MCF 10A (cell line): ENCODE results near the gene OR4F6. TPM values are rescaled to one million over a fixed set of nuclear protein-coding genes. Genes with fewer than 3 reads are reported as not detected.
A peak's percentile ranks its signal among the peaks of the same experiment; 100 is the strongest.
"Not testable (repeated sequence)": the region's sequence is repeated elsewhere in the genome, so short reads cannot be mapped to it uniquely, and the experiment has no call there.

ENCODE experiments used
- BruUV-seq: library from RNA; stranded (reverse); fragments of 400-500 nt; replicated peaks from 2 replicates; lab custom pipeline; 2021; lab: Mats Ljungman, UMichigan
- CTCF ChIA-PET: fragments of 300-600 bp; sonication (Branson Sonifier 250); formaldehyde crosslinking; extraction: SDS; loops from one replicate; lab custom pipeline; 2021; ENCODE audit warnings: antibody characterized with exemption, inconsistent platforms; lab: Yijun Ruan, JAX
- POLR2A ChIA-PET: fragments of 300-600, 350-650 bp; sonication (Branson Sonifier 250); formaldehyde crosslinking; extraction: SDS; loops from one replicate; lab custom pipeline; 2020; ENCODE audit warnings: antibody characterized with exemption, inconsistent platforms; lab: Yijun Ruan, JAX
- DNase-seq: peaks from one replicate; pipeline ENCODE4 v3.0.0-alpha.2; 2018; ENCODE audit not compliant: unreplicated experiment
- H3K27ac Mint-ChIP-seq: one replicate; pipeline ENCODE4 v1.8.0; 2022; ENCODE audit warnings: mild to moderate bottlenecking, low read depth, mixed read lengths; ENCODE audit not compliant: unreplicated experiment
- H3K27me3 Mint-ChIP-seq: one replicate; pipeline ENCODE4 v1.8.0; 2022; ENCODE audit warnings: mixed read lengths; ENCODE audit not compliant: insufficient read depth, unreplicated experiment
- H3K36me3 Mint-ChIP-seq: one replicate; pipeline ENCODE4 v1.8.0; 2022; ENCODE audit warnings: mild to moderate bottlenecking, moderate library complexity, mixed read lengths; ENCODE audit not compliant: insufficient read depth, unreplicated experiment
- H3K4me1 Mint-ChIP-seq: one replicate; pipeline ENCODE4 v1.8.0; 2022; ENCODE audit warnings: mixed read lengths; ENCODE audit not compliant: insufficient read depth, unreplicated experiment
- H3K4me3 Mint-ChIP-seq: one replicate; pipeline ENCODE4 v1.8.0; 2022; ENCODE audit warnings: mild to moderate bottlenecking, moderate library complexity, mixed read lengths; ENCODE audit not compliant: unreplicated experiment
- H3K9me3 Mint-ChIP-seq: one replicate; pipeline ENCODE4 v1.8.0; 2022; ENCODE audit warnings: mixed read lengths; ENCODE audit not compliant: unreplicated experiment
- intact Hi-C: fragments of 100-400 bp; cut with micrococcal nuclease; formaldehyde crosslinking; loops from 2 replicates; pipeline ENCODE4 v1.14.1; 2022
- total RNA-seq: library from RNA; stranded (reverse); gene quantifications from 2 replicates; pipeline ENCODE4 v1.2.3, GENCODE V29; 2022
- TF ChIP-seq, protein P1 (sequence below): fragments of 200-600 bp; IDR thresholded peaks from one replicate; pipeline ENCODE4 v1.8.0; 2022; ENCODE audit warnings: antibody characterized with exemption, mild to moderate bottlenecking; ENCODE audit not compliant: unreplicated experiment

OR4F6 gene
- total RNA-seq, 1 experiment from 2014 or later, result not detected

DNA sequence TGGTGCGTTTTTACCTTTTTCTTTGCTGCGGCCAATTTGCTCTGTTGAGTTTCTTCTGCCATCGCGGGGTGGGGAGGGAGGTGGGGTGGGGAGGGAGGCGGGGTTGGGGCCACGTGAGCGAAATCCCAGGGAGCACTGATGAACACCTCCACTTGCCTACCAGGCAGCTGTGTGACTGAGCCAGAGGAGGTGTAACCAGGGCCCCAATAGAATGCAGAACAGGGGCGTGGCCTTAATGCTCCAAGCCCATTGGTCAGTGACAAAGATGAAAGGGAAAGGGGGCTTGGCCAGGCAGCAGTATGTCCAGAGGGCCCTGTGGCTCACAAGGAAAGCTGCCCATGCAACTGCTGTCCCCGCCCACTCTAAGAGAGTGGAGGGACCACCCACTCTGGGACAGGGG is 21.4 kb upstream of the OR4F6 start:
- no TSS peak for BruUV-seq
- peak; percentile 3 for DNase-seq
- H3K4me3 Mint-ChIP-seq, result no peak overlapping the region
- ChIA-PET CTCF (no interaction called here), POLR2A (no interaction called here)
- peaks cover 6% of the 10 kb centered on the region for H3K4me1 Mint-ChIP-seq
- peaks cover 84% of the 10 kb centered on the region for H3K27me3 Mint-ChIP-seq
- TF ChIP-seq, protein P1, sequence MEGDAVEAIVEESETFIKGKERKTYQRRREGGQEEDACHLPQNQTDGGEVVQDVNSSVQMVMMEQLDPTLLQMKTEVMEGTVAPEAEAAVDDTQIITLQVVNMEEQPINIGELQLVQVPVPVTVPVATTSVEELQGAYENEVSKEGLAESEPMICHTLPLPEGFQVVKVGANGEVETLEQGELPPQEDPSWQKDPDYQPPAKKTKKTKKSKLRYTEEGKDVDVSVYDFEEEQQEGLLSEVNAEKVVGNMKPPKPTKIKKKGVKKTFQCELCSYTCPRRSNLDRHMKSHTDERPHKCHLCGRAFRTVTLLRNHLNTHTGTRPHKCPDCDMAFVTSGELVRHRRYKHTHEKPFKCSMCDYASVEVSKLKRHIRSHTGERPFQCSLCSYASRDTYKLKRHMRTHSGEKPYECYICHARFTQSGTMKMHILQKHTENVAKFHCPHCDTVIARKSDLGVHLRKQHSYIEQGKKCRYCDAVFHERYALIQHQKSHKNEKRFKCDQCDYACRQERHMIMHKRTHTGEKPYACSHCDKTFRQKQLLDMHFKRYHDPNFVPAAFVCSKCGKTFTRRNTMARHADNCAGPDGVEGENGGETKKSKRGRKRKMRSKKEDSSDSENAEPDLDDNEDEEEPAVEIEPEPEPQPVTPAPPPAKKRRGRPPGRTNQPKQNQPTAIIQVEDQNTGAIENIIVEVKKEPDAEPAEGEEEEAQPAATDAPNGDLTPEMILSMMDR, result no peak
- H3K27ac Mint-ChIP-seq, result no peak overlapping the region
- H3K9me3 Mint-ChIP-seq, result no peaks in the 10 kb centered on the region
- no peaks in the 10 kb centered on the region for H3K36me3 Mint-ChIP-seq
- intact Hi-C loops, result no loop called here

DNA sequence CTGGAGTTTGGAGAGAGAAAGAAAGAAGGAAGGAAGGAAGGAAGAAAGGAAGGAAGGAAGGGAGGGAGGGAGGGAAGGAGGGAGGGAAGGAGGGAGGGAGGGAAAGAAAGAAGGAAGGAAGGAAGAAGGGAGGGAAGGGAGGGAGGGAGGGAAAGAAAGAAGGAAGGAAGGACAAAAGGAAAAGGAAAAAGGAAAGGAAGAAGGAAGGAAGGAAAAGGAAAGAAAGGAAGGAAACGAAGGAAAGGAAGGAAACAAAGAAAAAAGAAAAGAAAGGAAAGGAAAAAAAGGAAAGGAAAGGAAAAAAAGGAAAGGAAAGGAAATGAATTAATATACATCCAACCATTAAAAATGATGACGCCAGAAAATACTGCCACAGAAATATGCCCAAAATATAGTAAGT is 18.7 kb upstream of the OR4F6 start:
- Mint-ChIP-seq H3K4me3 (no peak overlapping the region), H3K27me3 (peaks cover 67% of the 10 kb centered on the region), H3K4me1 (peaks cover 6% of the 10 kb centered on the region), H3K27ac (no peak overlapping the region), H3K9me3 (no peaks in the 10 kb centered on the region), H3K36me3 (no peaks in the 10 kb centered on the region)
- intact Hi-C loops, result no loop called here
- DNase-seq, result no peak
- BruUV-seq, result no TSS peak
- ChIA-PET POLR2A (no interaction called here), CTCF (no interaction called here)
- TF ChIP-seq, protein P1, result no peak

DNA sequence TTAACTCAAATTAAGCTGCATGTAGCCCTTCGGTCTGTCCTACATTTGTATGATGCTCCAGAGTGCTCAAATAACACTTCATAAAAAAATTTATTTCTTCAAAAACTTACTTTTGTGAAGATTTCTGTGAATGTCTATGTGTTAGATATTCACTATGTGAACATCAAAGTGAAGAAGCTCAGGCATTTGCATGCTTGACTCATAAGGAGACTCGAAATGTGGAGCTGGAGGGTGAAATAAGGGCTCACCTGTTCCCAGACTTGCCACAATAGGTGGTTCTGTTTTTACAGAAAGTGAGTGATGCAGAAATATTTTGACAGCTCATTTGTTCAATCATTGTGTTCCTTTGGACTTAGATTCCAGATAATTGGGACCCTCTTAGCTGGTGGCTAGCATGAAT is 16.9 kb upstream of the OR4F6 start:
- POLR2A ChIA-PET, H3K36me3 Mint-ChIP-seq, H3K4me1 Mint-ChIP-seq, CTCF ChIA-PET, H3K9me3 Mint-ChIP-seq, H3K4me3 Mint-ChIP-seq, intact Hi-C loops, BruUV-seq, H3K27ac Mint-ChIP-seq, DNase-seq: not testable (repeated sequence)
- H3K27me3 Mint-ChIP-seq, result peaks cover 68% of the 10 kb centered on the region

DNA sequence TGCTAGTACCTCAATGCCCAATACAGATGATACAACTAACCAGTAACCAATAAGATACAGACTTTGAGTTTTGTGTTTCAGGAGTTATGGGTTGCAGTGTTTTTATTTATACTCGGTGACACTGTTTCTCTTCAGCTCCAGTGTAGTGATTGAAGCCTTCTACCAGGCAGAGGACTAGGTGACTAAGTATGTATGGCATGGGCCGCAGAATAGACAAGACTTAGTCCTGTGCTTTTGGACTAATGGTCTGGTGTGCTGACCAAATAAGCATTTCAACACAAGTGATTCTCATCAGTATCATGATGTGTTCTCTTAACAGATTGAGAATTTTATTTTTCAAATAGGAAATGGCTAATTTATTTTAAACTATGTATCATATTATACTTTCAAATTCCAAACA is 15.3 kb upstream of the OR4F6 start:
- BruUV-seq, POLR2A ChIA-PET, H3K27ac Mint-ChIP-seq, intact Hi-C loops, H3K4me3 Mint-ChIP-seq, H3K4me1 Mint-ChIP-seq, H3K36me3 Mint-ChIP-seq, H3K9me3 Mint-ChIP-seq, DNase-seq, CTCF ChIA-PET: not testable (repeated sequence)
- peaks cover 78% of the 10 kb centered on the region for H3K27me3 Mint-ChIP-seq

DNA sequence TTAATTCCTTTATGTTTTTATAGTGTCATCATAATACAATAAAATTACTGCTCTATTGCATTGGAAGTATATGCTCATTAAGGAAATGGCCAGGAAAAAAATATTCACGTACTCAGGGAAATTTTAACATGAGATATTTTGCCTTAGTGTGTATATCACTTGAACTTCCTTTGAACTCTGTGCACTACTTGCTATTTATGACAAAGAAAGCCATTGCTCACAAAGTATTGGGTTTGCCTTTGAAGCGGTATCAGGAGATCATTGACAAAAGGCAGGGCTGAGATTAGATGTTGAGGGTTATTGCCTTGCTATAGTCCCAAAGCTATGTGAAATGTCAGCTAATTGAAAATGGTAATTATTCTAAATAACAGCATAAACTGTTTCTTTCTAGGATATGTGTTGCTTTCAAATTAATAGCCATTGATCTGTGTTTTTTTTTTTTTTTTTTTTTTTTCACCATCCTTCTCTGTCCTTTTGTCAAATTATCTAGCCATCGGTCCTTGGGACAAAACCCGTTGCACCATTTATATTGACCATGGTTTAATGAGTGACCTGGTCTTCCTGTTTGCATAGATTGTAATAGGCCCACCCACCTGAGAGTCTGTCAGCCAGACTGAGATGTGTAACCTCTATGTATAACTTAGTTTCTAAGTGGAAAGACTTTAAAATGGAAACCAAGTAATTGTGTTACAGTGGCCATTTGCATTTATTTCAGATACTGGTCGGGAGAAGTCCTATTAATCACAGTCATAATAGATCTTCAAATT is 14.6 kb upstream of the OR4F6 start:
- H3K4me3 Mint-ChIP-seq, DNase-seq, BruUV-seq, H3K36me3 Mint-ChIP-seq, H3K27ac Mint-ChIP-seq, H3K9me3 Mint-ChIP-seq, H3K4me1 Mint-ChIP-seq, POLR2A ChIA-PET, intact Hi-C loops: not testable (repeated sequence)
- H3K27me3 Mint-ChIP-seq, result peaks cover 73% of the 10 kb centered on the region
- CTCF ChIA-PET, result interaction anchor here (0.7 kb wide), 1 partner anchor 60 kb away, joined by 3 read pairs; no protein-coding TSS in a partner anchor

DNA sequence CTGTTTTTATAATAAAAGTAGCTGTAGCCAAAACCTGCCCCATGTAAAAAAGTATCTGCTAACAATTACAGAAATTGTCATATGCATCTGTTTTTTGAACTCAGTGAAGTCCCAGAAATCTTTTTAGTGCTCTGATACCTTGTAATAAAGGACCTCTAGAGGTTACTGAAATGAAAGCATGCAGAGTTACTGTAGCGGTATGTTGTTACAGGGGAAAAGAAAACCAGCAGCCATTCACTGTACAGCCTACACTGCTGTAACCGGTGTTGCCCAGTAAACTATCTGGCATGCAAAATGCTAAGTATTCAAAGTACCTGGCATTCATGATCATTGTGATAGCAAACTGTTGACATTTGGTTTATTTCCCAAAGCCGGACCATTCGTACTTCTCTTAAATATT is 12.6 kb upstream of the OR4F6 start:
- H3K9me3 Mint-ChIP-seq, H3K4me3 Mint-ChIP-seq, intact Hi-C loops, CTCF ChIA-PET, POLR2A ChIA-PET, H3K27ac Mint-ChIP-seq, DNase-seq, H3K36me3 Mint-ChIP-seq, H3K4me1 Mint-ChIP-seq, BruUV-seq: not testable (repeated sequence)
- peaks cover 73% of the 10 kb centered on the region for H3K27me3 Mint-ChIP-seq

DNA sequence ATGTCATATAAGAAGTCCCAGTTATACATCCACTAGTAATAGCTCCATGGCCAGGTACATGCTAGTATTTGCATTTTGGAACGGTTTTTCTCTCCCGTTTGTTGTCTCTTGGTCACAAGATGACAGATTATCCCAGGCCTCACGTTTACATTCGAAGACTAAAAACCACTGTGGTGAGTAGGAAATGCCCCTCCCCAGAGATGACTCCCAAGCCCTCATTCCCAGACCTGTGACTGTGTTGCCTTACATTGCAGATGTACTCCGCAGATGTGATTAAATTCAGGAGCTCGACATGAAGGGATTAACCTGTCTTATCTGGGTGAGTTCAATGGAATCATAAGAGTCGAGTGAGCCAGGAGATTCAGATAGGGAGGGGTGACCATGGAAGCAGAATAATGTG is 9.3 kb upstream of the OR4F6 start:
- BruUV-seq, DNase-seq, intact Hi-C loops, POLR2A ChIA-PET, H3K4me3 Mint-ChIP-seq, H3K27ac Mint-ChIP-seq, H3K36me3 Mint-ChIP-seq, CTCF ChIA-PET, H3K4me1 Mint-ChIP-seq, H3K9me3 Mint-ChIP-seq: not testable (repeated sequence)
- H3K27me3 Mint-ChIP-seq, result peaks cover 84% of the 10 kb centered on the region
